GM19324 (cell line): ENCODE data around the gene SMC6.

Experiments
- ATAC-seq: cut with Tn5 transposase; IDR thresholded peaks from one replicate; pipeline ENCODE4 v1.9.1; 2021; ENCODE audit warnings: mild to moderate bottlenecking, moderate library complexity; ENCODE audit not compliant: unreplicated experiment, low FRiP score

Gene SMC6

GRCh38 chr2:17625446-17625845 is 128.2 kb downstream of the SMC6 start:
- ATAC-seq = no peak

GRCh38 chr2:17621781-17622180 is 131.8 kb downstream of the SMC6 start:
- ATAC-seq = no peak

- ATAC-seq = no peak
Measured at GRCh38 chr2:17620841-17621240, 132.8 kb downstream of the SMC6 start.

GRCh38 chr2:17620280-17620679 is 133.3 kb downstream of the SMC6 start:
- no peak for ATAC-seq

- no peak for ATAC-seq
Measured at GRCh38 chr2:17617955-17618354, 135.7 kb downstream of the SMC6 start.

DNA sequence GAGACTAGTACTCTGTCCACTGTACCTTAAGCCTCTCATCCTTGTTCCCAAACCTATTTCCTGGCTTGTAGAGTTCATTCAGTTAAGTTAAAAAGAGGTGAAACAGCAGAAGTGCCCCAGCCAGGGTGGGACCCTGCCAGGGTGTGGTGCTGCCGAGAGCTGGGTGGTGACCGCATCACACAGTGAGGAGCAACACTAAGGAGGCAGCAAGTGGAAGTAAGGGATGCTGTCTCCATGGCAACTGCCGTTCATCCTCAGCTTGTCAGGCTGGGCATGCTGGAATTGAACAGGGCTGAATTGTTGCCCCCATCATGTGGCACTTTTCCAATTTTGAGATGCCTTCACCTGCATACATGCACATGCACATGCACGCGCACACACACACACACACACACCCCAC is 136.1 kb downstream of the SMC6 start:
- no peak for ATAC-seq

- ATAC-seq = no peak
Measured at GRCh38 chr2:17616405-17616804, 137.2 kb downstream of the SMC6 start.

- ATAC-seq = no peak
Measured at GRCh38 chr2:17615728-17616351, 137.8 kb downstream of the SMC6 start.

DNA sequence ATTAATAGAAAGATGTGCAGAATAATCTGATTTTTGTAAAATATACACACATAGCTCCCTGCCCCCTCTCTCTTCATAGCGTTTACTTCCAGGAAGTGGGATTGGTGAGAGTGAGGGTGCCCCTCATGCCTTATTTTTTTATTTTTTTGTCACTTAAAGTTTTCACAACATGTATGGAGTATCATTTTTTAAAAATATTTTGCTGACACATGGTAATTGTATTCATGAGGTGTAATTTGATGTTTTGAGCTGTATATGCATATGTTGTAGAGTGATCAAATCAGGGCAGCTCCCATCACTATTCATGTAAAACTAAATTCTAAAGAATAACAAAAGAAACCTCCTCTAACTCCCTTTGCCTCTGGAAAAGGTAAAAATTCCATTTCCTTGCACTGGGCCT is 138.5 kb downstream of the SMC6 start:
- no peak for ATAC-seq

- ATAC-seq = no peak
Measured at GRCh38 chr2:17614174-17614930, 139.3 kb downstream of the SMC6 start.
